OCI-LY1 (cell line): ENCODE measurements around the gene MYBPHL.

Source experiments
- H2AFZ ChIP-seq: fragments of 200-600 bp; sonication (generic), shearing (Covaris generic); 2 replicates; pipeline ENCODE4 v1.6.0; 2014; ENCODE audit warnings: antibody characterized with exemption, mild to moderate bottlenecking, low read length
- H3F3A ChIP-seq: fragments of 200-600 bp; sonication (generic), shearing (Covaris generic); 2 replicates; pipeline ENCODE4 v1.6.0; 2014; ENCODE audit warnings: mild to moderate bottlenecking, antibody characterized with exemption, low read length, moderate library complexity; ENCODE audit not compliant: insufficient read depth
- H3K27ac ChIP-seq: fragments of 200-600 bp; sonication (generic); 2 replicates; pipeline ENCODE4 v1.5.1; 2014; ENCODE audit warnings: low read length, mixed run types, mild to moderate bottlenecking, low read depth; ENCODE audit not compliant: poor library complexity, severe bottlenecking
- H3K27me3 ChIP-seq: fragments of 200-600 bp; sonication (generic); 2 replicates; pipeline ENCODE4 v1.6.0; 2014; ENCODE audit warnings: antibody characterized with exemption, mild to moderate bottlenecking, low read length, moderate library complexity; ENCODE audit not compliant: insufficient read depth
- H3K36me3 ChIP-seq: fragments of 200-600 bp; sonication (generic); 2 replicates; pipeline ENCODE4 v1.6.1; 2014; ENCODE audit warnings: mild to moderate bottlenecking, antibody characterized with exemption, low read length, moderate library complexity, mixed read lengths; ENCODE audit not compliant: insufficient read depth
- H3K4me1 ChIP-seq: fragments of 200-600 bp; sonication (generic); 2 replicates; pipeline ENCODE4 v1.5.1; 2014; ENCODE audit warnings: mild to moderate bottlenecking, low read length, moderate library complexity; ENCODE audit not compliant: insufficient read depth, severe bottlenecking
- H3K4me2 ChIP-seq: fragments of 200-600 bp; sonication (generic), shearing (Covaris generic); 2 replicates; pipeline ENCODE4 v1.6.1; 2014; ENCODE audit warnings: low read length
- H3K4me3 ChIP-seq: fragments of 200-600 bp; sonication (generic); 2 replicates; pipeline ENCODE4 v1.5.1; 2014; ENCODE audit warnings: low read length, low read depth, mild to moderate bottlenecking, mixed read lengths; ENCODE audit not compliant: poor library complexity, severe bottlenecking
- H3K79me2 ChIP-seq: fragments of 200-600 bp; shearing (Covaris generic); 2 replicates; pipeline ENCODE4 v1.6.1; 2016; ENCODE audit warnings: mixed run types, low read length, mixed read lengths; ENCODE audit not compliant: insufficient read depth
- H3K9ac ChIP-seq: fragments of 200-600 bp; sonication (generic), shearing (Covaris generic); 2 replicates; pipeline ENCODE4 v1.6.1; 2014; ENCODE audit warnings: mild to moderate bottlenecking, low read length, mixed read lengths
- H3K9me2 ChIP-seq: fragments of 200-600 bp; sonication (generic), shearing (Covaris generic); 2 replicates; pipeline ENCODE4 v1.6.1; 2014; ENCODE audit warnings: low read depth, mild to moderate bottlenecking, low read length, mixed read lengths
- H3K9me3 ChIP-seq: fragments of 200-600 bp; shearing (Covaris generic); 2 replicates; pipeline ENCODE4 v1.6.1; 2014; ENCODE audit warnings: low read length, mixed read lengths
- H4K20me1 ChIP-seq: fragments of 200-600 bp; sonication (generic), shearing (Covaris generic); 2 replicates; pipeline ENCODE4 v1.6.0; 2016; ENCODE audit warnings: mild to moderate bottlenecking, low read length; ENCODE audit not compliant: insufficient read depth
- EZH2 ChIP-seq: fragments of 200-600 bp; sonication (generic), shearing (Covaris generic); IDR thresholded peaks from 2 replicates; pipeline ENCODE4 v1.8.0; 2017; ENCODE audit warnings: borderline replicate concordance, mixed run types, mild to moderate bottlenecking, antibody characterized with exemption, low read length, moderate library complexity, mixed read lengths
- TF ChIP-seq, protein P1 (sequence below): fragments of 200-600 bp; sonication (generic), shearing (Covaris generic); IDR thresholded peaks from 2 replicates; pipeline ENCODE4 v1.5.1; 2017; ENCODE audit warnings: mild to moderate bottlenecking, antibody characterized with exemption, low read length, moderate library complexity, mixed read lengths

The MYBPHL gene

GRCh38 chr1:109258481-109259466 lies 48.0 kb downstream of the MYBPHL start:
- Histone ChIP-seq H3F3A (no peaks in the 10 kb centered on the region), H3K4me3 (no peak overlapping the region), H3K36me3 (no peaks in the 10 kb centered on the region), H3K9me2 (no peaks in the 10 kb centered on the region), H3K4me1 (peaks cover 5% of the 10 kb centered on the region), H3K27ac (no peak overlapping the region), H4K20me1 (no peaks in the 10 kb centered on the region), H3K4me2 (no peak overlapping the region), H3K9ac (no peak overlapping the region), H3K79me2 (no peaks in the 10 kb centered on the region), H3K27me3 (no peaks in the 10 kb centered on the region), H3K9me3 (no peaks in the 10 kb centered on the region), H2AFZ (no peak overlapping the region)
- no peak for TF ChIP-seq EZH2
- TF ChIP-seq, protein P1, sequence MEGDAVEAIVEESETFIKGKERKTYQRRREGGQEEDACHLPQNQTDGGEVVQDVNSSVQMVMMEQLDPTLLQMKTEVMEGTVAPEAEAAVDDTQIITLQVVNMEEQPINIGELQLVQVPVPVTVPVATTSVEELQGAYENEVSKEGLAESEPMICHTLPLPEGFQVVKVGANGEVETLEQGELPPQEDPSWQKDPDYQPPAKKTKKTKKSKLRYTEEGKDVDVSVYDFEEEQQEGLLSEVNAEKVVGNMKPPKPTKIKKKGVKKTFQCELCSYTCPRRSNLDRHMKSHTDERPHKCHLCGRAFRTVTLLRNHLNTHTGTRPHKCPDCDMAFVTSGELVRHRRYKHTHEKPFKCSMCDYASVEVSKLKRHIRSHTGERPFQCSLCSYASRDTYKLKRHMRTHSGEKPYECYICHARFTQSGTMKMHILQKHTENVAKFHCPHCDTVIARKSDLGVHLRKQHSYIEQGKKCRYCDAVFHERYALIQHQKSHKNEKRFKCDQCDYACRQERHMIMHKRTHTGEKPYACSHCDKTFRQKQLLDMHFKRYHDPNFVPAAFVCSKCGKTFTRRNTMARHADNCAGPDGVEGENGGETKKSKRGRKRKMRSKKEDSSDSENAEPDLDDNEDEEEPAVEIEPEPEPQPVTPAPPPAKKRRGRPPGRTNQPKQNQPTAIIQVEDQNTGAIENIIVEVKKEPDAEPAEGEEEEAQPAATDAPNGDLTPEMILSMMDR = no peak

DNA sequence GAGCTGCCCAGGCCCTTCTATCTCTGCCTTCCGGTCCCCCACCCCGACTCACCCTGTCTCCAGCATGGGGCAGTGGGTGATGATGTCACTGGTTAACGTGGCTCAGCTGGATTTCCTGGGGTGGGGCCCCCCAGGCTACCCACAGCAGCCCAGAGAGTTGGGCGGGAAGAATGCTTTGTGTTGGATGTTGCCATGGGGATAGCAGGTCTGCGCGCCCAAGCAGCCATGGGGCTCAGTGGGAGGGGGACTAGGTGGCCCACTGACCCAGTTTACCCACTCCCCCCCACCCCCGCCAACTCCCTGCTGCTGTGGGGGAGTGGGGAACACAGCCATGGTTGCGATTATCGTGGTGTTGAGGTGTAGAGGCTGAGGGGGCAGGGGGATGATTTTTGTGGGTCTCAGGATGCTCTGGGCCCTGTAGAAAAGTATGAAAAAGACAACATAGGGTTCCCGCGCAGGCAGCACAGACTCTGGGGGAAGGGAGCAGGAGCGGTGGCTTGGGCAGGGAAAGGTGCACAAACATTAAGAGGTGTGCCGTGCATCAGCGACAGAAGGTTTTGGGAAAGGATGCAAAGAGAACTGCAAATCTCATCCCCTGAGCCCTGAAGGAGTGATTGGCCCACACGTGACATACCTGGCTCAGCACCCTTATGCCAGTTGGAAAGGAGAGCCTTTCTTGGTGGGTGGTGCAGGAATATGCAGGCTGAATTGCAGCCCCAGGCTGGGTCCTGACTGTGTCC lies 49.0 kb downstream of the MYBPHL start:
- H3K79me2 ChIP-seq = no peaks in the 10 kb centered on the region
- H3K9me2 ChIP-seq = no peaks in the 10 kb centered on the region
- peaks cover 14% of the 10 kb centered on the region for H3K4me1 ChIP-seq
- no peaks in the 10 kb centered on the region for H3K36me3 ChIP-seq
- no peak overlapping the region for H3K9ac ChIP-seq
- no peak overlapping the region for H3K4me3 ChIP-seq
- H4K20me1 ChIP-seq = no peaks in the 10 kb centered on the region
- H3F3A ChIP-seq = no peaks in the 10 kb centered on the region
- H3K27me3 ChIP-seq = no peaks in the 10 kb centered on the region
- H2AFZ ChIP-seq = no peak overlapping the region
- TF ChIP-seq EZH2 = no peak
- TF ChIP-seq, protein P1 = no peak
- no peaks in the 10 kb centered on the region for H3K9me3 ChIP-seq
- H3K27ac ChIP-seq = no peak overlapping the region
- H3K4me2 ChIP-seq = no peak overlapping the region

GRCh38 chr1:109256971-109257681 lies 49.7 kb downstream of the MYBPHL start:
- no peaks in the 10 kb centered on the region for H3K9me2 ChIP-seq
- no peaks in the 10 kb centered on the region for H4K20me1 ChIP-seq
- H3K9ac ChIP-seq = no peak overlapping the region
- no peaks in the 10 kb centered on the region for H3F3A ChIP-seq
- H3K27ac ChIP-seq = no peak overlapping the region
- no peaks in the 10 kb centered on the region for H3K27me3 ChIP-seq
- H3K9me3 ChIP-seq = no peaks in the 10 kb centered on the region
- H3K79me2 ChIP-seq = no peaks in the 10 kb centered on the region
- H3K4me1 ChIP-seq = peaks cover 14% of the 10 kb centered on the region
- H3K4me2 ChIP-seq = no peak overlapping the region
- H2AFZ ChIP-seq = no peak overlapping the region
- H3K36me3 ChIP-seq = no peaks in the 10 kb centered on the region
- no peak overlapping the region for H3K4me3 ChIP-seq
- TF ChIP-seq, protein P1 = no peak
- TF ChIP-seq EZH2 = no peak
